HCT116 (cell line): ENCODE results near the gene BAX. TPM values are rescaled to one million over a fixed set of nuclear protein-coding genes. Genes with fewer than 3 reads are reported as not detected.

Experiments
- ATAC-seq: fragments of 200-7000 bp; cut with Tn5 transposase; 2 replicates; pipeline ENCODE4 v1.9.1; 2020; ENCODE audit warnings: mild to moderate bottlenecking, moderate library complexity
- BruUV-seq: library from RNA; stranded (reverse); fragments of 400-500 nt; replicated peaks from 2 replicates; lab custom pipeline; 2021; lab: Mats Ljungman, UMichigan
- CTCF ChIA-PET: fragments of 300-600 bp; sonication (Branson Sonifier 250); formaldehyde crosslinking; loops from one replicate; lab custom pipeline; 2021; ENCODE audit warnings: antibody characterized with exemption; lab: Charles Lee
- POLR2A ChIA-PET: fragments of 300-600, 350-600 bp; sonication (Branson Sonifier 250); formaldehyde crosslinking; loops from one replicate; lab custom pipeline; 2021; ENCODE audit warnings: antibody characterized with exemption; lab: Charles Lee
- RAD21 ChIA-PET, 2 experiments: fragments of 300-600 bp; sonication (Branson Sonifier 250); formaldehyde crosslinking; loops; one replicate each; lab custom pipeline; 2023; ENCODE audit warnings: low total read pairs in 2 of 2; ENCODE audit not compliant: uncharacterized antibody in 2 of 2, unreplicated experiment in 2 of 2, low non-redundant PET in 1 of 2; lab: Charles Lee
- DNase-seq: peaks from one replicate; pipeline ENCODE4 v3.0.0-alpha.2; 2010; ENCODE audit warnings: low read depth, low spot score
- H2AFZ ChIP-seq: fragments of 200-600 bp; shearing (Covaris generic), sonication (generic); 2 replicates; pipeline ENCODE4 v1.6.1; 2017; ENCODE audit warnings: low read depth, mixed run types, mixed read lengths, antibody characterized with exemption, low read length; ENCODE audit not compliant: poor library complexity, severe bottlenecking
- H3K27ac ChIP-seq: 2 replicates; pipeline ENCODE4 v1.5.1; 2012; ENCODE audit warnings: low read depth, low read length
- H3K27me3 ChIP-seq: fragments of 200-600 bp; sonication (generic); 2 replicates; pipeline ENCODE4 v1.6.1; 2016; ENCODE audit warnings: mixed run types, low read length, mixed read lengths; ENCODE audit not compliant: insufficient read depth
- H3K36me3 ChIP-seq, 2 experiments: fragments of 200-500 bp in 1 of 2; fragments of 200-600 bp in 1 of 2; sonication (Bioruptor generic) in 1 of 2; sonication (generic) in 1 of 2; 2 replicates each; pipeline versions ENCODE4 v1.5.1 to v1.6.1; 2014 to 2016; ENCODE audit warnings: low read length in 2 of 2, inconsistent platforms in 1 of 2, mixed read lengths in 1 of 2, mixed run types in 1 of 2; ENCODE audit not compliant: insufficient read depth in 2 of 2, control insufficient read depth in 1 of 2
- H3K4me1 ChIP-seq, 2 experiments: fragments of 200-600 bp in 1 of 2; sonication (generic) in 1 of 2; 2 replicates each; pipeline versions ENCODE4 v1.5.1 to v1.6.1; 2012 to 2017; ENCODE audit warnings: low read length in 2 of 2, inconsistent platforms in 1 of 2, mild to moderate bottlenecking in 1 of 2, mixed read lengths in 1 of 2, mixed run types in 1 of 2, moderate library complexity in 1 of 2; ENCODE audit not compliant: insufficient read depth in 2 of 2, control insufficient read depth in 1 of 2
- H3K4me2 ChIP-seq: fragments of 200-600 bp; sonication (generic); 2 replicates; pipeline ENCODE4 v1.6.1; 2017; ENCODE audit warnings: mixed run types, low read length, mixed read lengths
- H3K4me3 ChIP-seq, 2 experiments: fragments of 200-600 bp in 1 of 2; sonication (generic) in 1 of 2; replicated peaks in 1 of 2; 2 replicates each; pipeline ENCODE4 v1.5.1; 2011 to 2016; ENCODE audit warnings: low read length in 2 of 2, control low read depth in 1 of 2, low read depth in 1 of 2, mild to moderate bottlenecking in 1 of 2, mixed read lengths in 1 of 2, mixed run types in 1 of 2
- H3K79me2 ChIP-seq: fragments of 200-600 bp; sonication (generic); 2 replicates; pipeline ENCODE4 v1.6.1; 2017; ENCODE audit warnings: mild to moderate bottlenecking, mixed run types, low read length, moderate library complexity, mixed read lengths; ENCODE audit not compliant: insufficient read depth
- H3K9ac ChIP-seq: fragments of 200-600 bp; sonication (generic); 2 replicates; pipeline ENCODE4 v1.6.1; 2016; ENCODE audit warnings: low read length, mixed read lengths
- H3K9me2 ChIP-seq: fragments of 200-600 bp; sonication (generic), shearing (Covaris generic); 2 replicates; pipeline ENCODE4 v1.6.1; 2017; ENCODE audit warnings: mixed run types, mild to moderate bottlenecking, moderate library complexity; ENCODE audit not compliant: insufficient read depth
- H3K9me3 ChIP-seq, 2 experiments: fragments of 200-500 bp in 1 of 2; fragments of 200-600 bp in 1 of 2; sonication (Bioruptor generic) in 1 of 2; sonication (generic) in 1 of 2; 2 replicates each; pipeline ENCODE4 v1.6.1; 2014 to 2017; ENCODE audit warnings: low read length in 2 of 2, mixed read lengths in 2 of 2, inconsistent platforms in 1 of 2, low read depth in 1 of 2, mild to moderate bottlenecking in 1 of 2, mixed run types in 1 of 2, moderate library complexity in 1 of 2; ENCODE audit not compliant: control insufficient read depth in 1 of 2, insufficient read depth in 1 of 2
- H4K20me1 ChIP-seq: fragments of 200-600 bp; sonication (generic), shearing (Covaris generic); 2 replicates; pipeline ENCODE4 v1.6.1; 2017; ENCODE audit warnings: mixed run types, mild to moderate bottlenecking, moderate library complexity; ENCODE audit not compliant: insufficient read depth
- CEBPB ChIP-seq: IDR thresholded peaks from 2 replicates; pipeline ENCODE4 v1.6.1; 2012; ENCODE audit warnings: low read depth
- ELF1 ChIP-seq: IDR thresholded peaks from 2 replicates; pipeline ENCODE4 v1.6.1; 2012; ENCODE audit warnings: low read depth, borderline replicate concordance
- EZH2phosphoT487 ChIP-seq: fragments of 200-600 bp; IDR thresholded peaks from 2 replicates; pipeline ENCODE4 v1.6.1; 2018; ENCODE audit warnings: antibody characterized with exemption, borderline replicate concordance
- FOSL1 ChIP-seq: IDR thresholded peaks from 2 replicates; pipeline ENCODE4 v1.6.1; 2012; ENCODE audit warnings: low read depth
- POLR2A ChIP-seq: IDR thresholded peaks from 2 replicates; pipeline ENCODE4 v1.7.0; 2011; ENCODE audit warnings: borderline replicate concordance; ENCODE audit not compliant: insufficient read depth, insufficient read length; ENCODE audit errors: extremely low read depth
- SIN3A ChIP-seq: IDR thresholded peaks from 2 replicates; pipeline ENCODE4 v1.6.1; 2012; ENCODE audit warnings: low read depth
- SRF ChIP-seq: IDR thresholded peaks from 2 replicates; pipeline ENCODE4 v1.6.1; 2012; ENCODE audit warnings: low read depth
- YY1 ChIP-seq: IDR thresholded peaks from 2 replicates; pipeline ENCODE4 v1.6.1; 2011; ENCODE audit warnings: low read length, low read depth, moderate library complexity, mild to moderate bottlenecking; ENCODE audit not compliant: insufficient replicate concordance; ENCODE audit errors: extremely low read depth
- ZFX ChIP-seq: fragments of 450-650 bp; IDR thresholded peaks from 2 replicates; pipeline ENCODE4 v1.6.1; 2017
- ZNF274 ChIP-seq: fragments of 200-500 bp; sonication (Bioruptor generic); IDR thresholded peaks from 2 replicates; pipeline ENCODE4 v1.6.1; 2014; ENCODE audit warnings: mild to moderate bottlenecking, low read depth, low read length, inconsistent platforms
- intact Hi-C: fragments of 100-400 bp; cut with micrococcal nuclease; formaldehyde crosslinking; loops from 2 replicates; pipeline ENCODE4 v1.10.0; 2022
- total RNA-seq: library from RNA; stranded (reverse); gene quantifications from one replicate; pipeline ENCODE4 v1.2.1, GENCODE V29; 2021; ENCODE audit not compliant: unreplicated experiment
- TF ChIP-seq, protein P1 (sequence below): IDR thresholded peaks from 2 replicates; pipeline ENCODE4 v1.6.1; 2011; ENCODE audit warnings: mild to moderate bottlenecking, low read length, moderate library complexity; ENCODE audit not compliant: insufficient replicate concordance; ENCODE audit errors: extremely low read depth

Gene BAX
- total RNA-seq, 1 experiment from 2014 or later: 96.4 TPM

DNA sequence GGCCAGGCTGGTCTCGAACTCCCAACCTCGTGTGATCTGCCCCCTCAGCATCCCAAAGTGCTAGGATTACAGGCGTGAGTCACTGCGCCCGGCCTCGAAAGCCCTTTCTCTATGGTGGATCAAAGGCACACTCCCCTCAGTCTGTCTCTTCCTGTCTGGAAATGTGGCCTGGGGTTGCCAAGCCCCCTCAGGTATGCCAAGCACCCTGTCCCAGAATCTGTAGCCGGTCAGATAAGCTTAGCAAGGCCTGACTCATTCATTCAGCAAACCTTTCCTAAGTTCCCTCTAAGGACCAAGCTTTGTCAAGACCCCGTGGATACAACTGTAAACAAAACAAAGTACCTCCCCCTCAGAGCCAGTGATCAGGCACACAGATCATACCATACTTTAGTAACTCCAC, 40.5 kb upstream of the BAX start:
- no TSS peak for BruUV-seq
- Histone ChIP-seq H3K27ac (no peak overlapping the region), H2AFZ (no peak overlapping the region), H4K20me1 (no peaks in the 10 kb centered on the region), H3K4me3 (no peak overlapping the region), H3K9me3 (no peaks in the 10 kb centered on the region), H3K9ac (no peak overlapping the region), H3K9me2 (no peaks in the 10 kb centered on the region), H3K4me2 (no peak overlapping the region), H3K4me1 (no peaks in the 10 kb centered on the region), H3K36me3 (peaks cover 7 to 21% of the 10 kb centered on the region in 2 experiments), H3K79me2 (no peaks in the 10 kb centered on the region), H3K27me3 (no peaks in the 10 kb centered on the region)
- CTCF ChIA-PET: no interaction called here
- DNase-seq: no peak
- intact Hi-C loops: no loop called here
- no peak for ATAC-seq
- TF ChIP-seq SRF (no peak), POLR2A (no peak), SIN3A (no peak), EZH2phosphoT487 (no peak), ZFX (no peak), CEBPB (no peak), ZNF274 (no peak), ELF1 (no peak), FOSL1 (no peak), YY1 (no peak)
- TF ChIP-seq, protein P1, sequence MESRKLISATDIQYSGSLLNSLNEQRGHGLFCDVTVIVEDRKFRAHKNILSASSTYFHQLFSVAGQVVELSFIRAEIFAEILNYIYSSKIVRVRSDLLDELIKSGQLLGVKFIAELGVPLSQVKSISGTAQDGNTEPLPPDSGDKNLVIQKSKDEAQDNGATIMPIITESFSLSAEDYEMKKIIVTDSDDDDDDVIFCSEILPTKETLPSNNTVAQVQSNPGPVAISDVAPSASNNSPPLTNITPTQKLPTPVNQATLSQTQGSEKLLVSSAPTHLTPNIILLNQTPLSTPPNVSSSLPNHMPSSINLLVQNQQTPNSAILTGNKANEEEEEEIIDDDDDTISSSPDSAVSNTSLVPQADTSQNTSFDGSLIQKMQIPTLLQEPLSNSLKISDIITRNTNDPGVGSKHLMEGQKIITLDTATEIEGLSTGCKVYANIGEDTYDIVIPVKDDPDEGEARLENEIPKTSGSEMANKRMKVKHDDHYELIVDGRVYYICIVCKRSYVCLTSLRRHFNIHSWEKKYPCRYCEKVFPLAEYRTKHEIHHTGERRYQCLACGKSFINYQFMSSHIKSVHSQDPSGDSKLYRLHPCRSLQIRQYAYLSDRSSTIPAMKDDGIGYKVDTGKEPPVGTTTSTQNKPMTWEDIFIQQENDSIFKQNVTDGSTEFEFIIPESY: no peak
- RAD21 ChIA-PET: no interaction called here
- POLR2A ChIA-PET: no interaction called here
